DND-41 (cell line): ENCODE data around the gene PNPLA1.

Source experiments
- ATAC-seq: fragments of 200-7000 bp; cut with Tn5 transposase; 3 replicates; pipeline ENCODE4 v1.9.1; 2021; ENCODE audit warnings: low read depth; ENCODE audit not compliant: insufficient read depth
- DNase-seq: peaks from one replicate; pipeline ENCODE4 v3.0.0-alpha.2; 2020
- H2AFZ ChIP-seq: 2 replicates; pipeline ENCODE4 v1.6.0; 2012; ENCODE audit warnings: low read depth, low read length
- H3K27ac ChIP-seq: 2 replicates; pipeline ENCODE4 v1.5.1; 2012; ENCODE audit warnings: low read length, inconsistent platforms
- H3K27me3 ChIP-seq: fragments of 200-600 bp; sonication (generic); 2 replicates; pipeline ENCODE4 v1.6.0; 2012; ENCODE audit warnings: low read length, mild to moderate bottlenecking, inconsistent platforms; ENCODE audit not compliant: insufficient read depth, poor library complexity
- H3K36me3 ChIP-seq: 2 replicates; pipeline ENCODE4 v1.5.1; 2012; ENCODE audit warnings: low read length, inconsistent platforms; ENCODE audit not compliant: insufficient read depth
- H3K4me1 ChIP-seq: 2 replicates; pipeline ENCODE4 v1.5.1; 2012; ENCODE audit warnings: mild to moderate bottlenecking, low read length; ENCODE audit not compliant: insufficient read depth
- H3K4me2 ChIP-seq: 2 replicates; pipeline ENCODE4 v1.6.0; 2012; ENCODE audit warnings: mild to moderate bottlenecking, moderate library complexity, low read length, inconsistent platforms; ENCODE audit not compliant: insufficient read depth
- H3K4me3 ChIP-seq, 2 experiments: fragments of 200-600 bp in 1 of 2; shearing (Covaris generic) in 1 of 2; 2 replicates each; pipeline ENCODE4 v1.5.1; 2012 to 2016; ENCODE audit warnings: inconsistent platforms in 2 of 2, low read length in 2 of 2, mild to moderate bottlenecking in 2 of 2, low read depth in 1 of 2, moderate library complexity in 1 of 2
- H3K79me2 ChIP-seq: 2 replicates; pipeline ENCODE4 v1.6.0; 2012; ENCODE audit warnings: low read length, inconsistent platforms; ENCODE audit not compliant: insufficient read depth
- H3K9ac ChIP-seq: 2 replicates; pipeline ENCODE4 v1.6.0; 2012; ENCODE audit warnings: low read depth, mild to moderate bottlenecking, inconsistent platforms, low read length, moderate library complexity
- H3K9me3 ChIP-seq: 2 replicates; pipeline ENCODE4 v1.5.1; 2012; ENCODE audit warnings: low read length, moderate library complexity, mild to moderate bottlenecking, inconsistent platforms; ENCODE audit not compliant: insufficient read depth, severe bottlenecking
- H4K20me1 ChIP-seq: 2 replicates; pipeline ENCODE4 v1.6.0; 2012; ENCODE audit warnings: low read length; ENCODE audit not compliant: insufficient read depth
- CTCF ChIP-seq: IDR thresholded peaks from 2 replicates; pipeline ENCODE4 v1.5.1; 2012; ENCODE audit warnings: borderline replicate concordance, low read length, moderate library complexity, mild to moderate bottlenecking; ENCODE audit not compliant: poor library complexity, severe bottlenecking; ENCODE audit errors: extremely low read depth
- EZH2 ChIP-seq: IDR thresholded peaks from 3 replicates; pipeline ENCODE4 v1.6.1; 2012; ENCODE audit warnings: borderline replicate concordance, low read depth, mild to moderate bottlenecking, moderate library complexity, low read length, inconsistent platforms; ENCODE audit not compliant: severe bottlenecking

The PNPLA1 gene

GRCh38 chr6:36265744-36266143 is 4.1 kb upstream of the PNPLA1 start:
- DNase-seq (no peak), ATAC-seq (no peak)
- no peak overlapping the region for H2AFZ ChIP-seq
- no peak overlapping the region for H3K4me2 ChIP-seq
- no peaks in the 10 kb centered on the region for H3K79me2 ChIP-seq
- H3K9me3 ChIP-seq, result peaks cover 8% of the 10 kb centered on the region
- no peaks in the 10 kb centered on the region for H3K36me3 ChIP-seq
- no peak overlapping the region for H3K27ac ChIP-seq
- TF ChIP-seq CTCF, result no peak
- TF ChIP-seq EZH2, result no peak
- no peak overlapping the region for H3K9ac ChIP-seq
- H3K27me3 ChIP-seq, result peaks cover 8% of the 10 kb centered on the region
- H4K20me1 ChIP-seq, result no peaks in the 10 kb centered on the region
- no peaks in the 10 kb centered on the region for H3K4me1 ChIP-seq
- H3K4me3 ChIP-seq, result no peak overlapping the region

- H3K4me3 ChIP-seq, result no peak overlapping the region
- no peaks in the 10 kb centered on the region for H4K20me1 ChIP-seq
- no peaks in the 10 kb centered on the region for H3K36me3 ChIP-seq
- no peaks in the 10 kb centered on the region for H3K4me1 ChIP-seq
- no peak for ATAC-seq
- H3K4me2 ChIP-seq, result no peak overlapping the region
- peaks cover 12% of the 10 kb centered on the region for H3K27me3 ChIP-seq
- TF ChIP-seq CTCF, result no peak
- TF ChIP-seq EZH2, result no peak
- no peak overlapping the region for H3K9ac ChIP-seq
- H3K79me2 ChIP-seq, result no peaks in the 10 kb centered on the region
- H3K27ac ChIP-seq, result no peak overlapping the region
- DNase-seq, result no peak
- H3K9me3 ChIP-seq, result peaks cover 8% of the 10 kb centered on the region
- no peak overlapping the region for H2AFZ ChIP-seq
Observed at GRCh38 chr6:36266913-36267644, 2.8 kb upstream of the PNPLA1 start.

- Histone ChIP-seq H3K9me3 (peaks cover 8% of the 10 kb centered on the region), H3K4me1 (no peaks in the 10 kb centered on the region), H3K27ac (no peak overlapping the region), H4K20me1 (no peaks in the 10 kb centered on the region), H3K27me3 (peaks cover 12% of the 10 kb centered on the region), H3K36me3 (no peaks in the 10 kb centered on the region), H3K4me3 (no peak overlapping the region), H3K79me2 (no peaks in the 10 kb centered on the region), H2AFZ (no peak overlapping the region), H3K9ac (no peak overlapping the region), H3K4me2 (no peak overlapping the region)
- TF ChIP-seq CTCF, result no peak
- TF ChIP-seq EZH2, result no peak
- DNase-seq (no peak), ATAC-seq (no peak)
Observed at GRCh38 chr6:36267731-36268477, 2.0 kb upstream of the PNPLA1 start.
